GM18951 (cell line): ENCODE results near the gene GFRA1.
"Not testable (repeated sequence)": the region's sequence is repeated elsewhere in the genome, so short reads cannot be mapped to it uniquely, and the experiment has no call there.

Experiments used
- POLR2A ChIP-seq: IDR thresholded peaks from 4 replicates; pipeline ENCODE4 v1.6.1; 2011; ENCODE audit warnings: mild to moderate bottlenecking; ENCODE audit not compliant: insufficient read length, insufficient read depth; ENCODE audit errors: extremely low read depth
- in situ Hi-C: fragments of 300-500 bp; cut with MboI; formaldehyde crosslinking; loops from one replicate; pipeline ENCODE4 v1.12.0; 2022; ENCODE audit warnings: low sequenced_read_pairs, mixed read lengths, inconsistent platforms; ENCODE audit not compliant: unreplicated experiment

Gene GFRA1

GRCh38 chr10:116067825-116068224 is 205.2 kb downstream of the GFRA1 start:
- in situ Hi-C loops, result no loop called here
- TF ChIP-seq POLR2A, result no peak

- in situ Hi-C loops, result no loop called here
- no peak for TF ChIP-seq POLR2A
Measured at GRCh38 chr10:116063107-116063506, 209.9 kb downstream of the GFRA1 start.

GRCh38 chr10:116060864-116061263 is 212.1 kb downstream of the GFRA1 start:
- in situ Hi-C loops, result no loop called here
- TF ChIP-seq POLR2A, result no peak

- in situ Hi-C loops, result no loop called here
Measured at GRCh38 chr10:116059320-116059719, 213.7 kb downstream of the GFRA1 start.

GRCh38 chr10:116056445-116057293 is 216.3 kb downstream of the GFRA1 start:
- in situ Hi-C loops, result no loop called here
- TF ChIP-seq POLR2A, result no peak

More at GRCh38 chr10:116059320-116059719, 213.7 kb downstream of the GFRA1 start:
- TF ChIP-seq POLR2A, result no peak

GRCh38 chr10:116055917-116056252 is 217.1 kb downstream of the GFRA1 start:
- in situ Hi-C loops, result no loop called here
- TF ChIP-seq POLR2A, result no peak

- in situ Hi-C loops, result no loop called here
- TF ChIP-seq POLR2A, result no peak
Measured at GRCh38 chr10:116055252-116055916, 217.6 kb downstream of the GFRA1 start.

- in situ Hi-C loops, result no loop called here
- no peak for TF ChIP-seq POLR2A
Measured at GRCh38 chr10:116053910-116054309, 219.1 kb downstream of the GFRA1 start.

GRCh38 chr10:116053009-116053730 is 219.8 kb downstream of the GFRA1 start:
- in situ Hi-C loops, result not testable (repeated sequence)

- in situ Hi-C loops, result not testable (repeated sequence)
Measured at GRCh38 chr10:116052522-116052921, 220.5 kb downstream of the GFRA1 start.

- TF ChIP-seq POLR2A, result no peak
- in situ Hi-C loops, result no loop called here
Measured at GRCh38 chr10:116049974-116050304, 223.1 kb downstream of the GFRA1 start.

GRCh38 chr10:116049158-116049973 is 223.6 kb downstream of the GFRA1 start:
- in situ Hi-C loops, result no loop called here
- no peak for TF ChIP-seq POLR2A
